GM21786 (cell line): ENCODE data around the gene OSBPL6.
"Not testable (repeated sequence)": the region's sequence is repeated elsewhere in the genome, so short reads cannot be mapped to it uniquely, and the experiment has no call there.

ENCODE experiments used
- ATAC-seq: cut with Tn5 transposase; IDR thresholded peaks from one replicate; pipeline ENCODE4 v1.9.1; 2021; ENCODE audit not compliant: unreplicated experiment

Gene OSBPL6

GRCh38 chr2:178391701-178392100 is 197.4 kb downstream of the OSBPL6 start:
- ATAC-seq: no peak

GRCh38 chr2:178392215-178392614 is 197.9 kb downstream of the OSBPL6 start:
- ATAC-seq: no peak

GRCh38 chr2:178394859-178395258 is 200.5 kb downstream of the OSBPL6 start:
- ATAC-seq: no peak

GRCh38 chr2:178395295-178395694 is 201.0 kb downstream of the OSBPL6 start:
- ATAC-seq: no peak

GRCh38 chr2:178395941-178396570 is 201.7 kb downstream of the OSBPL6 start:
- ATAC-seq: no peak

GRCh38 chr2:178397002-178397605 is 202.8 kb downstream of the OSBPL6 start:
- peak; percentile 99 for ATAC-seq

- no peak for ATAC-seq
These were observed 207.7 kb downstream of the OSBPL6 start for GRCh38 chr2:178401994-178402437.

- ATAC-seq: peak; percentile 38
These were observed 209.5 kb downstream of the OSBPL6 start for GRCh38 chr2:178403671-178404306.

GRCh38 chr2:178404368-178404767 is 210.1 kb downstream of the OSBPL6 start:
- peak; percentile 99 for ATAC-seq

GRCh38 chr2:178409261-178409660 is 214.9 kb downstream of the OSBPL6 start:
- no peak for ATAC-seq

- ATAC-seq: no peak
These were observed 217.7 kb downstream of the OSBPL6 start for GRCh38 chr2:178412047-178412446.

GRCh38 chr2:178412453-178412852 is 218.1 kb downstream of the OSBPL6 start:
- not testable (repeated sequence) for ATAC-seq

- peak; percentile 72 for ATAC-seq
These were observed 219.4 kb downstream of the OSBPL6 start for GRCh38 chr2:178413472-178414265.

GRCh38 chr2:178414266-178415247 is 220.2 kb downstream of the OSBPL6 start:
- peak; percentile 81 for ATAC-seq

- no peak for ATAC-seq
These were observed 221.7 kb downstream of the OSBPL6 start for GRCh38 chr2:178415979-178416378.

- no peak for ATAC-seq
These were observed 223.6 kb downstream of the OSBPL6 start for GRCh38 chr2:178417916-178418315.

GRCh38 chr2:178418426-178418825 is 224.1 kb downstream of the OSBPL6 start:
- no peak for ATAC-seq

- no peak for ATAC-seq
These were observed 224.8 kb downstream of the OSBPL6 start for GRCh38 chr2:178419123-178419522.

- ATAC-seq: no peak
These were observed 226.2 kb downstream of the OSBPL6 start for GRCh38 chr2:178420463-178420999.

- no peak for ATAC-seq
These were observed 227.8 kb downstream of the OSBPL6 start for GRCh38 chr2:178422097-178422496.
